RWPE1 (cell line): Measurements from ENCODE around the gene SDR42E2.

ENCODE experiments used
- CTCF ChIA-PET: fragments of 350-600 bp; sonication (Branson Sonifier 250); formaldehyde crosslinking; extraction: SDS; loops from one replicate; lab custom pipeline; 2021; lab: Yijun Ruan, JAX
- POLR2A ChIA-PET: fragments of 400-600 bp; formaldehyde crosslinking; extraction: SDS; loops from one replicate; lab custom pipeline; 2020; ENCODE audit warnings: antibody characterized with exemption; ENCODE audit not compliant: low non-redundant PET; lab: Yijun Ruan, JAX
- DNase-seq: peaks from one replicate; pipeline ENCODE4 v3.0.0; 2012; ENCODE audit warnings: low spot score
- H3K27ac ChIP-seq: fragments of 450-650 bp; 2 replicates; pipeline ENCODE4 v1.5.1; 2017
- CTCF ChIP-seq: fragments of 450-650 bp; conservative IDR thresholded peaks from 2 replicates; pipeline ENCODE4 v1.5.1; 2017; ENCODE audit warnings: low read depth, mild to moderate bottlenecking

The SDR42E2 gene

GRCh38 chr16:22161999-22162655 is at the start of gene SDR42E2:
TSS of gene SDR42E2 (plus strand) at chr16:22162506. CDS start at chr16:22165583, 3,077 bp downstream.
- TF ChIP-seq CTCF: no peak
- ChIA-PET CTCF (interaction anchor here (0.7 kb wide), 1 partner anchor 730 kb away, joined by 3 read pairs; no protein-coding TSS in a partner anchor), POLR2A (no interaction called here)
- H3K27ac ChIP-seq: no peak within 1 kb of the TSS
- peak; percentile 69 for DNase-seq

GRCh38 chr16:22116095-22116700 is 46.1 kb upstream of the SDR42E2 start:
- ChIA-PET CTCF (no interaction called here), POLR2A (no interaction called here)
- H3K27ac ChIP-seq: no peak overlapping the region
- no peak for TF ChIP-seq CTCF
- no peak for DNase-seq

GRCh38 chr16:22117609-22118008 is 44.7 kb upstream of the SDR42E2 start:
- no peak for TF ChIP-seq CTCF
- peak; percentile 41 for DNase-seq

DNA sequence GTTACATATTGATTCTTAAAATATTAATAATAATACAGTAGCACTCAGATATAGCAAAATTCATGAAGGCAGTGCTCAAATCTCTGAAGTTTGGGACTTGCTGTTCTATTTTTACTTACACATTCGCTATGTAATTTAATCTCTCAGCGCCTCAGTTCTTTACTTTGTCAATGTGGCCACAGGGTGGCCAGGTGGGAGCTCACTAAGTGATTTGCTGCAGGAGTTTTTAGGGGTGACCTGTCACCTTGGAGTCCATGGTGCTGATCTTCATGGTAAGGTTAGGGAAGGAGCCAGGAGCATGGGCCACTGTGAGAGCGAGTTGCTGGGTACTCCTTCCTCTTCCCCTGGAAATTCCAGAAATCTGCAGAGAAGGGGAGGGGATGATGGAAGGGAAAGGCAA is 41.9 kb upstream of the SDR42E2 start:
- CTCF ChIA-PET: interaction anchor here (0.6 kb wide), 1 partner anchor 48 kb away, joined by 3 read pairs; no protein-coding TSS in a partner anchor
- POLR2A ChIA-PET: interaction anchor here (0.6 kb wide), 1 partner anchor 11 kb away, joined by 3 read pairs; no protein-coding TSS in a partner anchor
- no peak overlapping the region for H3K27ac ChIP-seq
- DNase-seq: no peak
- no peak for TF ChIP-seq CTCF

More at GRCh38 chr16:22117609-22118008, 44.7 kb upstream of the SDR42E2 start:
- ChIA-PET POLR2A (no interaction called here), CTCF (no interaction called here)
- no peak overlapping the region for H3K27ac ChIP-seq

DNA sequence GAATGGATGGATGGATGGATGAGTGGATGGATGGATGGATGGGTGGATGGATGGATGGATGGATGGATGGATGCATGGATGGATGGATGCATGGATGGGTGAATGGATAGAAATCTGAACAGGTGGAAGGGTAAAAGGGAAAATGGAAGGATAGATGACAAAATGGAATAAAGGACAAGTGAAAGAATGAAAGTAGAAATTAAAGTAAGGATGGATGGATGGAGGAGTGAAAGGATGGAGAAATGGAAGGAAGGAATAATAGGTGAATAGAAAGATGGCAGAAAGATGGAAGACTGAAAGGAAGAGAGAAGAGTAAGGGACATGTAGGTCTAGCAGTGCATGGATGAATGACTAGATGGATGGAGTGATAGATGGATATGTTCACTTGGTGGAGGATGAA is 40.1 kb upstream of the SDR42E2 start:
- no peak overlapping the region for H3K27ac ChIP-seq
- TF ChIP-seq CTCF: no peak
- POLR2A ChIA-PET: no interaction called here
- CTCF ChIA-PET: no interaction called here
- no peak for DNase-seq

- ChIA-PET CTCF (interaction anchor here (0.5 to 0.9 kb wide), 4 partner anchors 10 to 176 kb away, joined by 3 to 6 read pairs (median 4); no protein-coding TSS in a partner anchor), POLR2A (no interaction called here)
- no peak for TF ChIP-seq CTCF
- DNase-seq: no peak
- H3K27ac ChIP-seq: no peak overlapping the region
Measured at GRCh38 chr16:22123146-22123545, 39.2 kb upstream of the SDR42E2 start.
